Measurements from ENCODE around the gene SRRM4. TPM values are rescaled to one million over a fixed set of nuclear protein-coding genes. Genes with fewer than 3 reads are reported as not detected.

SRRM4 gene
- polyA plus RNA-seq, 3 donors = not detected

- Histone ChIP-seq H3K9me3 (replicated peaks in 1 of 2; ENCODE audit: control insufficient read depth in 1 of 2, insufficient read depth in 1 of 2, low read length in 2 of 2) (peaks cover 11 to 12% of the 10 kb centered on the region in 2 donors), H3K27ac (ENCODE audit: low read depth in 1 of 2, low read length in 2 of 2) (no peak overlapping the region), H4K20me1 (ENCODE audit: insufficient read depth, low read length) (no peaks in the 10 kb centered on the region), H3K4me3 (replicated peaks in 1 of 3; ENCODE audit: low read depth in 2 of 3, low read length in 3 of 3) (no peak overlapping the region), H3K4me1 (ENCODE audit: control insufficient read depth in 1 of 2, insufficient read depth in 2 of 2, low read length in 2 of 2) (no peaks in the 10 kb centered on the region), H3K27me3 (ENCODE audit: control insufficient read depth in 2 of 2, insufficient read depth in 2 of 2, low read length in 2 of 2) (peaks cover 0 to 9% of the 10 kb centered on the region in 2 donors), H2AFZ (ENCODE audit: insufficient read depth, low read depth, low read length, poor library complexity, severe bottlenecking) (no peak overlapping the region), H3K79me2 (ENCODE audit: insufficient read depth, low read length) (no peaks in the 10 kb centered on the region), H3K9ac (ENCODE audit: insufficient read depth, low read length, poor library complexity, severe bottlenecking) (no peak overlapping the region), H3K36me3 (replicated peaks in 1 of 2; ENCODE audit: control insufficient read depth in 1 of 2, insufficient read depth in 2 of 2, low read length in 2 of 2) (no peaks in the 10 kb centered on the region), H3K4me2 (replicated peaks; ENCODE audit: extremely low read depth, low read length, poor library complexity, severe bottlenecking) (no peak overlapping the region)
- WGBS (ENCODE audit: insufficient coverage) = 94% methylated on average over 7 of the region's 7 CpGs
- intact Hi-C loops (cut with micrococcal nuclease) = no loop called here
- H3K27me3 Mint-ChIP-seq (ENCODE audit: low read depth in 3 of 3) = peaks cover 8 to 17% (median 12%) of the 10 kb centered on the region in 3 donors
- H3K4me1 Mint-ChIP-seq = peaks cover 6% of the 10 kb centered on the region
- H3K27ac Mint-ChIP-seq = no peak overlapping the region
- no peak overlapping the region for H3K4me3 Mint-ChIP-seq
- H3K36me3 Mint-ChIP-seq = peaks cover 0 to 1% of the 10 kb centered on the region in 2 donors
- DNase-seq = no peak
- peaks cover 7 to 15% (median 13%) of the 10 kb centered on the region in 7 donors for H3K9me3 Mint-ChIP-seq
- no peak for TF ChIP-seq CTCF (IDR thresholded peaks at IDR 0.05)
Observed at GRCh38 chr12:119158402-119158801, 177.1 kb downstream of the SRRM4 start.

- no peak overlapping the region for H3K27ac ChIP-seq (ENCODE audit: low read depth in 1 of 2, low read length in 2 of 2)
- TF ChIP-seq CTCF (IDR thresholded peaks at IDR 0.05) = no peak
- no peak overlapping the region for H3K4me2 ChIP-seq (replicated peaks; ENCODE audit: extremely low read depth, low read length, poor library complexity, severe bottlenecking)
- WGBS (ENCODE audit: insufficient coverage) = 100% methylated on average over 2 of the region's 2 CpGs
- H3K79me2 ChIP-seq (ENCODE audit: insufficient read depth, low read length) = no peaks in the 10 kb centered on the region
- no peaks in the 10 kb centered on the region for H3K9me3 ChIP-seq (replicated peaks in 1 of 2; ENCODE audit: control insufficient read depth in 1 of 2, insufficient read depth in 1 of 2, low read length in 2 of 2)
- H3K27me3 ChIP-seq (ENCODE audit: control insufficient read depth in 2 of 2, insufficient read depth in 2 of 2, low read length in 2 of 2) = no peaks in the 10 kb centered on the region
- H3K36me3 ChIP-seq (replicated peaks in 1 of 2; ENCODE audit: control insufficient read depth in 1 of 2, insufficient read depth in 2 of 2, low read length in 2 of 2) = no peaks in the 10 kb centered on the region
- no peak overlapping the region for H3K4me3 ChIP-seq (replicated peaks in 1 of 3; ENCODE audit: low read depth in 2 of 3, low read length in 3 of 3)
- Mint-ChIP-seq H3K27ac (no peak overlapping the region), H3K4me1 (no peaks in the 10 kb centered on the region), H3K4me3 (no peak overlapping the region), H3K9me3 (peaks cover 0 to 2% (median 0%) of the 10 kb centered on the region in 7 donors), H3K36me3 (no peaks in the 10 kb centered on the region), H3K27me3 (ENCODE audit: low read depth in 3 of 3) (peaks cover 3 to 8% (median 4%) of the 10 kb centered on the region in 3 donors)
- no peak overlapping the region for H3K9ac ChIP-seq (ENCODE audit: insufficient read depth, low read length, poor library complexity, severe bottlenecking)
- DNase-seq = no peak
- intact Hi-C loops (cut with micrococcal nuclease) = no loop called here
- no peak overlapping the region for H2AFZ ChIP-seq (ENCODE audit: insufficient read depth, low read depth, low read length, poor library complexity, severe bottlenecking)
- H3K4me1 ChIP-seq (ENCODE audit: control insufficient read depth in 1 of 2, insufficient read depth in 2 of 2, low read length in 2 of 2) = no peaks in the 10 kb centered on the region
- no peaks in the 10 kb centered on the region for H4K20me1 ChIP-seq (ENCODE audit: insufficient read depth, low read length)
Observed at GRCh38 chr12:119159844-119160243, 178.5 kb downstream of the SRRM4 start.
